HuH-7.5 (cell line): ENCODE results near the gene PHOSPHO1.

Source experiments
- DNase-seq: peaks from one replicate; pipeline ENCODE4 v3.0.0; 2011; ENCODE audit warnings: low spot score

The PHOSPHO1 gene

GRCh38 chr17:49218941-49219913, 11.4 kb downstream of the PHOSPHO1 start:
- DNase-seq: no peak

GRCh38 chr17:49217651-49218413, 12.8 kb downstream of the PHOSPHO1 start:
- no peak for DNase-seq

GRCh38 chr17:49216953-49217650, 13.5 kb downstream of the PHOSPHO1 start:
- DNase-seq: no peak

GRCh38 chr17:49216482-49216881, 14.1 kb downstream of the PHOSPHO1 start:
- DNase-seq: no peak

GRCh38 chr17:49214676-49215360, 15.8 kb downstream of the PHOSPHO1 start:
- no peak for DNase-seq

- no peak for DNase-seq
Measured at GRCh38 chr17:49213847-49214246, 16.7 kb downstream of the PHOSPHO1 start.

GRCh38 chr17:49213399-49213798, 17.2 kb downstream of the PHOSPHO1 start:
- DNase-seq: no peak

- no peak for DNase-seq
Measured at GRCh38 chr17:49210158-49211029, 20.2 kb downstream of the PHOSPHO1 start, which contains the start of the genes ABI3 and GNGT2. TSS of gene ABI3 (plus strand) at chr17:49210707. CDS start at chr17:49210725, 18 bp downstream. TSS of gene GNGT2 (minus strand) at chr17:49210574. CDS start at chr17:49207422, 3,152 bp downstream.

GRCh38 chr17:49209061-49209571, 21.5 kb downstream of the PHOSPHO1 start:
- no peak for DNase-seq

- no peak for DNase-seq
Measured at GRCh38 chr17:49204516-49204915, 26.1 kb downstream of the PHOSPHO1 start.

GRCh38 chr17:49203796-49204195, 26.8 kb downstream of the PHOSPHO1 start:
- no peak for DNase-seq

- DNase-seq: no peak
Measured at GRCh38 chr17:49201481-49201927, 29.1 kb downstream of the PHOSPHO1 start.

GRCh38 chr17:49200423-49201083, 30.0 kb downstream of the PHOSPHO1 start:
- DNase-seq: no peak

GRCh38 chr17:49198211-49198610, 32.4 kb downstream of the PHOSPHO1 start:
- no peak for DNase-seq

GRCh38 chr17:49197346-49197998, 33.1 kb downstream of the PHOSPHO1 start:
- no peak for DNase-seq

- DNase-seq: no peak
Measured at GRCh38 chr17:49196520-49196919, 34.1 kb downstream of the PHOSPHO1 start.

- DNase-seq: no peak
Measured at GRCh38 chr17:49195751-49196150, 34.8 kb downstream of the PHOSPHO1 start.

- DNase-seq: no peak
Measured at GRCh38 chr17:49194297-49194607, 36.3 kb downstream of the PHOSPHO1 start.
